Liver (tissue), 9 donors: ENCODE data around the gene ANKRD42. TPM values are rescaled to one million over a fixed set of nuclear protein-coding genes. Genes with fewer than 3 reads are reported as not detected.
A peak's percentile ranks its signal among the peaks of the same experiment; 100 is the strongest.
"Not testable (repeated sequence)": the region's sequence is repeated elsewhere in the genome, so short reads cannot be mapped to it uniquely, and the experiment has no call there.

ENCODE experiments used
- DNase-seq: peaks from one replicate; pipeline ENCODE4 v3.0.0-alpha.2; 2017; ENCODE audit warnings: low spot score
- H3K27ac ChIP-seq, 2 donors: one replicate each; pipeline ENCODE4 v1.7.0; 2013; ENCODE audit warnings: inconsistent platforms in 2 of 2, low read length in 2 of 2, control low read depth in 1 of 2, low read depth in 1 of 2, mild to moderate bottlenecking in 1 of 2
- H3K27me3 ChIP-seq, 4 donors: one replicate each; pipeline versions ENCODE4 v1.6.1 to v1.7.0; 2013; ENCODE audit warnings: low read length in 3 of 4, inconsistent platforms in 1 of 4, mild to moderate bottlenecking in 1 of 4, moderate library complexity in 1 of 4; ENCODE audit not compliant: control insufficient read depth in 4 of 4, insufficient read depth in 4 of 4
- H3K36me3 ChIP-seq, 4 donors: one replicate each; pipeline versions ENCODE4 v1.6.1 to v1.7.0; 2013; ENCODE audit warnings: low read length in 3 of 4, mild to moderate bottlenecking in 3 of 4, low read depth in 1 of 4, moderate library complexity in 1 of 4; ENCODE audit not compliant: control insufficient read depth in 4 of 4, insufficient read depth in 3 of 4
- H3K4me1 ChIP-seq, 4 donors: one replicate each; pipeline versions ENCODE4 v1.6.1 to v1.7.0; 2013; ENCODE audit warnings: low read length in 3 of 4, mild to moderate bottlenecking in 3 of 4, moderate library complexity in 1 of 4; ENCODE audit not compliant: control insufficient read depth in 4 of 4, insufficient read depth in 4 of 4
- H3K4me3 ChIP-seq, 3 donors: one replicate each; pipeline versions ENCODE4 v1.6.1 to v1.7.0; 2013; ENCODE audit warnings: low read length in 3 of 3, control low read depth in 1 of 3, low read depth in 1 of 3, mild to moderate bottlenecking in 1 of 3
- H3K9ac ChIP-seq, 2 donors: one replicate each; pipeline ENCODE4 v1.7.0; 2013; ENCODE audit warnings: low read length in 2 of 2, mild to moderate bottlenecking in 2 of 2, moderate library complexity in 2 of 2, control low read depth in 1 of 2, low read depth in 1 of 2
- H3K9me3 ChIP-seq, 4 donors: one replicate each; pipeline versions ENCODE4 v1.6.1 to v1.7.0; 2013; ENCODE audit warnings: low read length in 3 of 4; ENCODE audit not compliant: control insufficient read depth in 4 of 4
- CTCF ChIP-seq: fragments of 150-350 bp; IDR thresholded peaks from 2 replicates; pipeline ENCODE4 v1.5.1; 2017; ENCODE audit warnings: improper control_type of control experiment, low read depth, low read length; ENCODE audit not compliant: missing input control
- EGR1 ChIP-seq, 2 donors: IDR thresholded peaks; 2 replicates each; pipeline ENCODE4 v1.6.1; 2016 to 2018; ENCODE audit warnings: antibody characterized with exemption in 2 of 2, low read depth in 2 of 2
- FOXA1 ChIP-seq: IDR thresholded peaks from 2 replicates; pipeline ENCODE4 v1.6.1; 2016; ENCODE audit warnings: antibody characterized with exemption
- FOXA2 ChIP-seq: IDR thresholded peaks from 2 replicates; pipeline ENCODE4 v1.6.1; 2016; ENCODE audit warnings: antibody characterized with exemption
- HNF4A ChIP-seq, 2 donors: conservative IDR thresholded peaks; 2 replicates each; pipeline ENCODE4 v1.6.1; 2016; ENCODE audit warnings: antibody characterized with exemption in 2 of 2, mild to moderate bottlenecking in 2 of 2
- HNF4G ChIP-seq: IDR thresholded peaks from 2 replicates; pipeline ENCODE4 v1.6.1; 2016; ENCODE audit warnings: antibody characterized with exemption
- JUND ChIP-seq, 2 donors: IDR thresholded peaks; 2 replicates each; pipeline ENCODE4 v1.6.1; 2016; ENCODE audit warnings: antibody characterized with exemption in 2 of 2
- NR2F2 ChIP-seq: IDR thresholded peaks from 2 replicates; pipeline ENCODE4 v1.6.1; 2016; ENCODE audit warnings: antibody characterized with exemption
- RAD21 ChIP-seq, 2 donors: IDR thresholded peaks; 2 replicates each; pipeline ENCODE4 v1.6.1; 2016; ENCODE audit warnings: antibody characterized with exemption in 2 of 2, mild to moderate bottlenecking in 2 of 2
- RXRA ChIP-seq, 2 donors: IDR thresholded peaks; 2 replicates each; pipeline ENCODE4 v1.6.1; 2017 to 2018; ENCODE audit warnings: antibody characterized with exemption in 2 of 2, mild to moderate bottlenecking in 1 of 2
- SP1 ChIP-seq: IDR thresholded peaks from 2 replicates; pipeline ENCODE4 v1.6.1; 2018; ENCODE audit warnings: antibody characterized with exemption, mild to moderate bottlenecking
- YY1 ChIP-seq: IDR thresholded peaks from 2 replicates; pipeline ENCODE4 v1.6.1; 2016; ENCODE audit warnings: antibody characterized with exemption, mild to moderate bottlenecking
- ZBTB33 ChIP-seq: IDR thresholded peaks from 2 replicates; pipeline ENCODE4 v1.6.1; 2016; ENCODE audit warnings: antibody characterized with exemption
- WGBS: extraction: QIAGEN DNeasy Blood & Tissue Kit; methylation state at CpG from one replicate; pipeline ENCODE4 v1.1.7; 2013; 5-methylcytosine and 5-hydroxymethylcytosine counted together
- polyA plus RNA-seq, 2 donors: library from polyadenylated mRNA; stranded (reverse) in 1 of 2; unstranded in 1 of 2; fragments of 200-250 nt in 1 of 2; fragments of >200 nt in 1 of 2; fragmentation: Nextera tagmentation in 1 of 2; extraction: Ambion mirVana in 1 of 2; gene quantifications; one replicate each; pipeline versions ENCODE4 v1.2.1 to v1.2.3, GENCODE V29; 2013 to 2015
- total RNA-seq, 2 donors: library from RNA; depleted of rRNA; stranded (reverse); fragments of >200 nt; gene quantifications; one replicate each; pipeline ENCODE4 v1.2.3, GENCODE V29; 2014
- TF ChIP-seq, protein P1 (sequence below): IDR thresholded peaks from 2 replicates; pipeline ENCODE4 v1.6.1; 2016; ENCODE audit warnings: antibody characterized with exemption
- TF ChIP-seq, protein P2 (sequence below): IDR thresholded peaks from 2 replicates; pipeline ENCODE4 v1.6.1; 2016; ENCODE audit warnings: antibody characterized with exemption
- donor health status: healthy.
- donor health status: healthy.
- donor health status: healthy.
- donor health status: healthy.
- donor health status: healthy.

Gene ANKRD42
- total and polyA plus RNA-seq, 4 donors: 2.0 to 4.9 (median 2.4) TPM

DNA sequence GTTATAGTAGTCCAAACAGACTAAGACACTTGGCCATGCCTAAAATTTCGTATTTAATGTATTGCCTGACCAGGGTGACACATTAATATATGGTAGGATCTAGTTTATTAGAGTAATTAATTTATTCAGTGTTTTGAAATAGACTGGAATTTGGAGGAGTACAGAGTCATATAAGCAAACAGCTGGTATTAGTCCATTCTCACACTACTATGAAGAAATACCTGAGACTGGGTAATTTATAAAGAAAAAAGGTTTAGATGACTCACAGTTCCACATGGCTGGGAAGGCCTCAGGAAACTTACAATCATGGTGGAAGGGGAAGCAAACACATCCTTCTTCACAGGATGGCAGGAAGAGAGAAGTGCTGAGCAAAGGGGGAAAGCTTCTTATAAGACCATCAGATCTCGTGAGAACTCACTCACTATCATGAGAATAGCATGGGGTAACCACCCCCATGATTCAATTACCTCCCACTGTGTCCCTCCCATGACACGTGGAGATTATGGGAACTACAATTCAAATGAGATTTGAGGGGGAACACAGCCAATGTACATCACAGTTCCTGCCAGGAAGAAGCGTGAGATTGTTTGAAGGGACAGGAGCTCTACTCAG, 13.4 kb downstream of the ANKRD42 start:
- not testable (repeated sequence) for H3K27ac ChIP-seq, H3K9ac ChIP-seq, DNase-seq, H3K36me3 ChIP-seq, H3K27me3 ChIP-seq, H3K4me1 ChIP-seq, H3K4me3 ChIP-seq, H3K9me3 ChIP-seq
- WGBS: 81% methylated on average over 4 of the region's 4 CpGs

- peak; percentile 34 to 48 for TF ChIP-seq RAD21 (IDR thresholded peaks at IDR 0.05)
- no peak for TF ChIP-seq RXRA (IDR thresholded peaks at IDR 0.05)
- no peak for TF ChIP-seq HNF4G
- TF ChIP-seq CTCF: peak; percentile 32
- Histone ChIP-seq H3K36me3 (no peaks in the 10 kb centered on the region), H3K4me1 (no peaks in the 10 kb centered on the region), H3K4me3 (no peak overlapping the region), H3K27ac (no peak overlapping the region), H3K9me3 (no peaks in the 10 kb centered on the region), H3K27me3 (no peaks in the 10 kb centered on the region), H3K9ac (no peak overlapping the region)
- 81% methylated on average over 8 of the region's 8 CpGs for WGBS
- DNase-seq: no peak
These were observed 25.6 kb downstream of the ANKRD42 start for GRCh38 chr11:83219095-83219494.

- Histone ChIP-seq H3K36me3 (no peaks in the 10 kb centered on the region), H3K27ac (no peak overlapping the region), H3K27me3 (no peaks in the 10 kb centered on the region), H3K9ac (no peak overlapping the region), H3K4me1 (no peaks in the 10 kb centered on the region), H3K4me3 (no peak overlapping the region), H3K9me3 (no peaks in the 10 kb centered on the region)
- WGBS: 93% methylated on average over 10 of the region's 10 CpGs
- no peak for DNase-seq
- no peak for TF ChIP-seq YY1
- no peak for TF ChIP-seq CTCF
- no peak for TF ChIP-seq JUND (IDR thresholded peaks at IDR 0.05)
These were observed 26.7 kb downstream of the ANKRD42 start for GRCh38 chr11:83220260-83220659.

GRCh38 chr11:83221694-83222093, 28.2 kb downstream of the ANKRD42 start:
- no peak overlapping the region for H3K27ac ChIP-seq
- H3K36me3 ChIP-seq: no peaks in the 10 kb centered on the region
- H3K4me3 ChIP-seq: no peak overlapping the region
- H3K9ac ChIP-seq: no peak overlapping the region
- H3K4me1 ChIP-seq: no peaks in the 10 kb centered on the region
- DNase-seq: no peak
- no peaks in the 10 kb centered on the region for H3K9me3 ChIP-seq
- no peaks in the 10 kb centered on the region for H3K27me3 ChIP-seq
- no peak for TF ChIP-seq FOXA2
- TF ChIP-seq, protein P1, sequence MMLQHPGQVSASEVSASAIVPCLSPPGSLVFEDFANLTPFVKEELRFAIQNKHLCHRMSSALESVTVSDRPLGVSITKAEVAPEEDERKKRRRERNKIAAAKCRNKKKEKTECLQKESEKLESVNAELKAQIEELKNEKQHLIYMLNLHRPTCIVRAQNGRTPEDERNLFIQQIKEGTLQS: no peak
- no peak for TF ChIP-seq RAD21 (IDR thresholded peaks at IDR 0.05)
- TF ChIP-seq NR2F2: no peak
- no peak for TF ChIP-seq CTCF
- no peak for TF ChIP-seq HNF4A (conservative IDR thresholded peaks at IDR 0.05)
- TF ChIP-seq, protein P2, sequence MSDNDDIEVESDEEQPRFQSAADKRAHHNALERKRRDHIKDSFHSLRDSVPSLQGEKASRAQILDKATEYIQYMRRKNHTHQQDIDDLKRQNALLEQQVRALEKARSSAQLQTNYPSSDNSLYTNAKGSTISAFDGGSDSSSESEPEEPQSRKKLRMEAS: no peak
- TF ChIP-seq RXRA (IDR thresholded peaks at IDR 0.05): no peak
- TF ChIP-seq ZBTB33: no peak
- no peak for TF ChIP-seq EGR1 (IDR thresholded peaks at IDR 0.05; ENCODE audit: low read depth in 2 of 2)
- TF ChIP-seq YY1: no peak
- TF ChIP-seq SP1: no peak
- TF ChIP-seq FOXA1: no peak
